HG02840 (cell line): ENCODE data around the gene LRRC45.

Experiments used
- ATAC-seq: cut with Tn5 transposase; IDR thresholded peaks from one replicate; pipeline ENCODE4 v1.9.1; 2021; ENCODE audit warnings: mild to moderate bottlenecking, moderate library complexity, moderate number of reproducible peaks; ENCODE audit not compliant: unreplicated experiment, low FRiP score

LRRC45 gene

GRCh38 chr17:82060001-82060380, 36.9 kb downstream of the LRRC45 start:
- no peak for ATAC-seq

DNA sequence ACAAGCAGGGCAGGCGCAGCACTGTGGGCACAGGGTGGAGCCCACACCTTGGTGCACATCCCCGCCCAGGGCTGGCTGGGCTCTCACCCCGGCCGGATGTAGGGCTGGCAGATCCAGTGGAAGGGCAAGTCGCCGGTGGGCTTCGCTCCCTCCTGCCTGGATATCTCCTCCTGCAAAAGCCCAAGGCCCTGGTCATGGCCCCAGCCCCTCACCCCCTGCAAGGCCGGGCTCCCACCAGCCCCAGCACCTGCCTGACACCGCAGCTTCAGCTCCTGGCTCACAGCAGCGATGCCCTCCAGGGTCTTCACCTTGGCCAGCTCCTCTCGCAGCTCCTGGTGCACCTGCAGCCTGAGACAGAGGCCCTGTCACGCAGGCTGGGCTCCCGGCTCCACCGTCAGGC, 37.5 kb downstream of the LRRC45 start:
- ATAC-seq: no peak

DNA sequence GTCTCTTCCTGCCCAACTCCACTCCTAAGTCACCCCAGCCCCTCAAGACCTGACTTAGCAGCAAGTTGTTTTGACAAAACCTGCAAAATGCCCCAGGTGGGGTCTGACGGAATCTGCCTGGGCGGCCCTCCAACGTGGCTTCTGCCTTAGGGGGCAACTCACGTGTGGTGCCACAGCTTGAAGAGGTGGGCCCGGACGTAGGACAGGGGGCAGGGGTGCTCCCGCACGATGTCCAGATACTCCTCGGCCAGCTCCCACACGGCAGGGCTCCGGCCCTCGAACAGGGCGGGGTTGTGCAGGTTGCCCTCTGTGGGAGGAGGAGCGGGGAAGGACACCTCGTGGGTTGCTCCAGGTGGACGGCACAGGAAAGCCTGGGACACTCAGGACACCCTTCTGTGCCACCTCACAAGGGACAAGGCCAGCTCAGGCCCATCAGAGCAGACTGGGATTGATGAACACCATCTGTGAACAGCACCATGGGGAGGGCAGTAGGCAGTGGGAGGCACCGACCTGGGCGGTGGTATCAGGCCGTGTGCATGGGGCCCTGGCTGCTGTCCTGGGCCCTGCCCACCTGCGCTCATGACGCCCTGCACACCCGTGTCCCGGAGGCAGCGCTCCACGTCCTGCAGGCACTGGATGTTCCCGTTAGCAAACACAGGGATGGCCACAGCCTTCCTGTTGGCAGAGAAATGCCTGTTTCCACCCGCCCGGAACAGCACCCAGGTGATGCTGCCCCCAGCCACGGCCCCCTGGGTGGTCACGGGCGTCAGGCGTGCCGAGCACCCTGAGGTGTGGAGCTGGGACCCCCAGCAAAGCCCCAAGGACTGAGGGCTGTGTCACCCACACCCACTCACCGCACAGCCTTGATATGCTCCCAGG, 38.2 kb downstream of the LRRC45 start:
- no peak for ATAC-seq

GRCh38 chr17:82062076-82062983, 39.2 kb downstream of the LRRC45 start:
- no peak for ATAC-seq

DNA sequence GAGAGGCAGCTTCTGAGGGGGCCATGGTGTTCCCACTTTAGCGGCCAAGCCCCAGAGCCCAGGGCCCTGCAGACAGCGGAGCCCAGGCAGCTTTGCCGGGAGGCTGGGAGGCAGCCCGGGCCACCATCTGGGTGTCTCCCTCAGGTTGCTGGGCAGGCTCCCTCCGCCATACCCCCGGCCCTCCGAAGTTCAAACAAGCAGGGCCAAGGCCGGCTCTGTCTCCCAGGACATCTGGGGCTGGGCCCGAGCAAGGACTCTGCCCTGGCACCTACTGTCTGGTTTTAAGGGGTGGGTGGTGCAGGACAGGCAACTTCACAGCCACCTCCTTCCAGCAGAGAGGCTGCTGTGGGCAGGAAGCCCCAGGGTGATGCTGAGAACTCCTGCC, 39.9 kb downstream of the LRRC45 start:
- no peak for ATAC-seq

DNA sequence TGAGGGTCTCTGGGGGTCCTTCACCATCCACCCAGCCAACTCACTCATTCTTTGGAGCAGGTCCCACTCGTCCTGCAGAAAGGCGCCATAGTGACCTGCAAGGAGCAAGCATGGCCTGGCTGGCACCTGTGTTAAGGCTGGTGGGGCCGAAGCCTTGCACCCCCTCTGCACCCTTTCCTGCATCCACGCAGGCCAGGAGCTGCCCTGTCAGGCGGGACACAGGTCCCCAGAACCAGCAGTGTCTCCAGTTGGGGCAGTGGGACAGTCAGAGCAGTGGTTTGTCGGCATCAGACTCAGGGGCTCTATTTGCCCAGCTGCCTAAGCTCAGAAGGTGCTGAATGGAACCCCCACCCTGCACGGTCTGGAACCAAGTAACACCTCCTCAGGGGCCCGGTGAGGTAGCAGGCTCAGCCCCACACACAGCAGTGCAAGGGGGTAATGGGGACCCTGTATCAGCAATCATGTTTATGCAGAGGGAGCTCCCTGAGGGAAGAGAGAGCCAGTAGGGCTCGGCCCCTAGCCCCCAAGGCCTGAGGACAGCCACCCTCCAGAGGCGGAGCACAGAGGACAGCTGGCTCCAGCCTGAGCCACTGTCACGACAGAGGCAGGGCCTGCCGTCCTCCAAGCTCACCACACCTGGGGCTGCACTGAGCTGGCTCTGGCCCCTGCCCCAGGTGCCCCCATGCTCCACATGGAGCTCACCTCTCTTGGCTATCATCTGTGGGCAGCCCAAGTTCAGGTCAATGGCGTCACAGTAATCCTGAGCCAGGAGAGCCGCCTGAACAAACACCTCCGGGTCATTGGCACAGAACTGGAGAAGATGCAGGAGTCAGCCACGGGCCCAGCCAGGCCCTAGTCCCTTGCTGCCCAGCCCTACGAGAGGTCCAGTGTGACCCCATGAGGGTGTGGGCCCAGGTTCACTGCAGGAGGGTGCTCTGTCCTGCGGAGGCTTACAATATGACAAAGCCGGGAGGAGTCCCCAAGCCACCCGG, 40.6 kb downstream of the LRRC45 start:
- no peak for ATAC-seq

GRCh38 chr17:82064433-82065192, 41.5 kb downstream of the LRRC45 start:
- ATAC-seq: no peak

GRCh38 chr17:82065193-82065637, 42.1 kb downstream of the LRRC45 start:
- no peak for ATAC-seq

GRCh38 chr17:82065638-82066303, 42.7 kb downstream of the LRRC45 start, which contains the start of gene DUS1L:
TSS of gene DUS1L (minus strand) at chr17:82065804. CDS start at chr17:82065059, 745 bp downstream.
- no peak for ATAC-seq

GRCh38 chr17:82070611-82071010, 47.5 kb downstream of the LRRC45 start:
- ATAC-seq: no peak

DNA sequence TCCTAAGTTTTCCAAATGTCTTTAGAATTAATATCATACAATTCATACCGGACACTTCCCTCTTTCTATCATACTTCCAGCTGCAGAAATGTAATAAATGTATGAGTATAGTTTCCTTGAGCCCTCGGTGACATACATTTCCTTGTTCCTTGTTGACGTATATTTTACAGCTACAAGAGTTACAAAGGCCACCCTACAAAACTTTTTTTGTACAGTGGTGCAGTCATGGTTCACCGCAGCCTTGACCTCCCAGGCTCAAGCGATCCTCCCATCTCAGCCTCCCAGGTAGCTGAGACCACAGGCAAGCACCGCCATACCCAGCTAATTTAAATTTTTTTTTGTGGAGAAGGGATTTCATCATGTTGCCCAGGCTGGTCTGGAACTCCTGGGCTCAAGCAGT, 49.7 kb downstream of the LRRC45 start:
- ATAC-seq: no peak

GRCh38 chr17:82073446-82073845, 50.3 kb downstream of the LRRC45 start:
- no peak for ATAC-seq

GRCh38 chr17:82076018-82076784, 53.1 kb downstream of the LRRC45 start:
- no peak for ATAC-seq

DNA sequence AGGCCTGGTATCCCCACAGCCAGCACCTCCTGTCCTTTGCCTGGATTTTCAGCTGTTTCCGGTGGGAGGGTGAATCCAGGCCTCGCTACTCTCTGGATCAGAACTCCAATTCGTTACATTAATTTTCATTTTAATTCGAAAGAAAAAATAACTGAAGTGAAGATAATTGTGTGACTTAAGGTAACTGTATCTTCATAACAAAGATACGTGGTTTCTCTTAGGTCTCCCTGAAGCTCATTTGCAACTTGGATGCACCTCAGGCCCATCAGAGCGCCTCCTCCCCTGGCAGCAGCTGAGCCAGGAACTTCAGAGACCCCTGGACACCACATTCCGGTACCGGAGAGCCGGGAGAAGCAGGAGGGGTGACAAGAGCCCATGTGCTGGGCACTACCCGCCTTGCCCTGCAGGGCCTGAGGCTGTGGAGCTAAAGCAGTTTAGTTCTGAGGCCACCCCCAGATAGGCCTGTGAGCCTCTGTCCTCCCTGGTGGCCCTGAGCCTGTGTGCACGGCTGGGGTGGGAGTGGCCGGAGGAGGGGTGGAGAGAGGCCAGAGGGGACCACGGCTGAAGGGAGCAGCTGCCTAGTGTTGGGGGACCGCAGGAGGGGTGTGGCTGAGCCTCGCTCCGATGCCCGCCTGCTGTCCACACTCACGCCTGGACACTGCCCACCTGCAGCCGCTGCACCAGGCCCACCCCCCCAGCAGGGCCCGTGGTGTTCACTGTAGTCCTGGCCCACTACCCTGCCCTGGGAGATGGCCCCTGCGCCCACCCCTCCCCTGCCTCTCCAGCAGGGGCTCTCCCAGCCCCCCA, 53.9 kb downstream of the LRRC45 start:
- ATAC-seq: no peak

DNA sequence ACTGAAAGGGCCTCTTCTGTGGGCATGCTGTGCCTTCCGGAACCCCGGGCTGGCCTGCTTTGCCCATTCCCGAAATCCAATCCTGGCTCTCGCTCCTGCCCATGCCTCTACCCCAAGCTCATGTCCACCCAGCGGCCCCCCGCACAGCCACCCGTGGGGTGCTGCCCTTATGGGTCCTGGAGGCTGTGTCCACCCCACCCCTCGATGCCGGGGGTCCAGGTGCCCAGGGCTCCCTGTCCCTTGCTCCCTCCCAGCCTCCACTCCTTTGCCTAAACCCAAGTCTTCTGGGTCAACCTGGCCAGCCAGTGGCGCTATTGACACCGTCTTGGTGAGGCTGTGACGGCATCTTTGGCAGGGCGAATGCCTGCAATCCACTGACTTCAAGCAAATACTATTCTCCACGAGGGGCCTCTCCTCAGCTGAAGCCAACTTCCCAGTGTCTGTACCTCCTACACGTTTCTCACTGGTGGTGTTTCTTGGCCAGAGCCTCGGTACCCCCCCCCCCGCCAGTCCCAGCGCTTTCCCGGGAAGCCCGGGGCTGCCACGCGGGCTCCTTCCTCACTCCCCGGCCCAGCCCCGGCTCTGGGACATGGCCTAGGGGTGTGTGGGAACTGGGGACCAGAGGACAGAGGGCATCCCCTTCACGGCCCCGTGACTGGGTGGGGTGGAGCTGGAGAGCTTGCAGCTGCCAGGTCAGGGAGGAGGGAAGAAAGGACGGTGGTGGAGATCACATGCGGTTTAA, 54.7 kb downstream of the LRRC45 start:
- no peak for ATAC-seq

DNA sequence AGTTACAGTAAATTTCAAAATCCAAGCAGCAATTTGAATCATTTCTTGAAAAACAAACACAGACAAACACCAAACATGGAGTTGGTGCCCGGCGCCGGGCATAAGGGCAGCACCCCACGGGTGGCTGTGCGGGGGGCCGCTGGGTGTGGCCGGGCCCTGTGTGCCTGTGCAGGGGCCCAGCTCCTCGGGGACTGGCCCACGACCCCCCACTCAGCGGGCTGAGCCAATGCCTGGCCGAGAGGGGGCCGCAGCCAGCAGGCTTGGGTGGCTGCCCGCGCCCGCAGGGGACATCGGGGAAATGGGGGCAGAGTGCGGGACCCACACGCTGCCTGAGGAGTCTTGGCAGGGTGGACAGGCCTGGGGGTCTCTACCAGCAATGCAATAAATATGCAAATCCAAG, 55.3 kb downstream of the LRRC45 start:
- no peak for ATAC-seq
